Measurements from ENCODE around the gene MAML3.

The MAML3 gene

GRCh38 chr4:140069066-140069465 is 84.9 kb downstream of the MAML3 start:
- no peak for DNase-seq

- no peak for DNase-seq
Observed at GRCh38 chr4:140068271-140068670, 85.7 kb downstream of the MAML3 start.

GRCh38 chr4:140066031-140066930 is 87.7 kb downstream of the MAML3 start:
- no peak for DNase-seq

- no peak for DNase-seq
Observed at GRCh38 chr4:140065393-140065792, 88.6 kb downstream of the MAML3 start.

- no peak for DNase-seq
Observed at GRCh38 chr4:140061659-140062289, 92.2 kb downstream of the MAML3 start.

GRCh38 chr4:140061194-140061593 is 92.8 kb downstream of the MAML3 start:
- no peak for DNase-seq

GRCh38 chr4:140059159-140059558 is 94.8 kb downstream of the MAML3 start:
- no peak for DNase-seq

GRCh38 chr4:140057701-140058100 is 96.3 kb downstream of the MAML3 start:
- no peak for DNase-seq

- DNase-seq: no peak
Observed at GRCh38 chr4:140056015-140056414, 98.0 kb downstream of the MAML3 start.

- DNase-seq: no peak
Observed at GRCh38 chr4:140054861-140055260, 99.1 kb downstream of the MAML3 start.

- no peak for DNase-seq
Observed at GRCh38 chr4:140053185-140053584, 100.8 kb downstream of the MAML3 start.

- peak; percentile 18 for DNase-seq
Observed at GRCh38 chr4:140052050-140052449, 101.9 kb downstream of the MAML3 start.

GRCh38 chr4:140049849-140050637 is 103.9 kb downstream of the MAML3 start:
- DNase-seq: no peak

GRCh38 chr4:140049024-140049848 is 104.7 kb downstream of the MAML3 start:
- peak; percentile 61 for DNase-seq

GRCh38 chr4:140048419-140048995 is 105.5 kb downstream of the MAML3 start:
- no peak for DNase-seq

- no peak for DNase-seq
Observed at GRCh38 chr4:140047786-140048185, 106.2 kb downstream of the MAML3 start.

GRCh38 chr4:140047017-140047640 is 106.9 kb downstream of the MAML3 start:
- DNase-seq: no peak

- no peak for DNase-seq
Observed at GRCh38 chr4:140046543-140046942, 107.4 kb downstream of the MAML3 start.

- DNase-seq: no peak
Observed at GRCh38 chr4:140046016-140046415, 108.0 kb downstream of the MAML3 start.

GRCh38 chr4:140044337-140044902 is 109.6 kb downstream of the MAML3 start:
- no peak for DNase-seq

GRCh38 chr4:140042634-140043033 is 111.3 kb downstream of the MAML3 start:
- no peak for DNase-seq
